ENCODE measurements around the gene ZNF213.
"Not testable (repeated sequence)": the region's sequence is repeated elsewhere in the genome, so short reads cannot be mapped to it uniquely, and the experiment has no call there.

The ZNF213 gene

DNA sequence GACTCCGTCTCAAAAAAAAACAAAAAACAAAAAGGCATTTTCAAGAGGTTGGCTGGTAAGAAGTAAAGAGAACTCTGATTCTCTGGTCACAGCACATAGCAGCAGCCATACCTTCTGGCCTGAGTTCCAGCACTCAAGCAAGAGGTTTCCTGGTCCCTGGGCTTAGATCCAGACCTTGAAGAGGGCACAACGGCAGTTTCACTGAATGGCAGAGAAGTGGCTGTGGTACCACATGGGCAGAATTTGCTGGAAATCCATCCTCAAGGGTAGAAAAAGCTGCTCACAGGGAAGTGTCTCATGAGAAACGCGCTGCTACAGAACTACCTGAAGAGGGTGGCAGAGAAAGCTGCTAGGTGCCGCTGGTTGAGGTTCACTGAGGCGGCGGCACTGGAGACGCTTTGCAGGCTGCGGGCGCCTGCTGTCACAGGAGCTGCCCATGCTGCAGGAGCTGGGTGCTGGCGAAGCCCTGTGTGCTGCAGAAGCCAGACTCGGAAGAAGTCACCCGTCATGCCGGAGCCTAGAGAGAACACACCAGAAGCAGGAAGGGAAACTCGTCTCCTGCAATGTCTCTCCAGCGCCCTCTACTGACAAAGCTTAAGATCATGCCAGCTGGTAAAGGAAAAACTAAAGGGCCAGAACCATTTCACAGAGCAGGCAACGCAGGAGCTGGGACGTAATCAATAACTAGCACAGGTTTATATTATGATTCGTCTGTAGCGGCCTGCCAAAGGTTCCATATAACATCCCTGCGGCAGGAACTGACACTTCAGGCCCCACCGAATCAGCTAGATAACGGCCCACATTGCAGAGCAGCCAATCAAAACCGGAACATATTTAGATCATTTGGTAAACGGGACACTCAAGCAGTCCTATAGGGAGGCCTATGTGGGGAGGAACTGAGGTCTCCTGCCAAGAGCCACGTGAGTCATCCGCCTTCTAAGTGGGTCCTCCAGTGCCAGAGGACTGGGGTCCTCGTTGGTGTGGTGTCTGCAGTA is 5.4 kb upstream of the ZNF213 start:
- peak; percentile 84 to 86 for DNase-seq

DNA sequence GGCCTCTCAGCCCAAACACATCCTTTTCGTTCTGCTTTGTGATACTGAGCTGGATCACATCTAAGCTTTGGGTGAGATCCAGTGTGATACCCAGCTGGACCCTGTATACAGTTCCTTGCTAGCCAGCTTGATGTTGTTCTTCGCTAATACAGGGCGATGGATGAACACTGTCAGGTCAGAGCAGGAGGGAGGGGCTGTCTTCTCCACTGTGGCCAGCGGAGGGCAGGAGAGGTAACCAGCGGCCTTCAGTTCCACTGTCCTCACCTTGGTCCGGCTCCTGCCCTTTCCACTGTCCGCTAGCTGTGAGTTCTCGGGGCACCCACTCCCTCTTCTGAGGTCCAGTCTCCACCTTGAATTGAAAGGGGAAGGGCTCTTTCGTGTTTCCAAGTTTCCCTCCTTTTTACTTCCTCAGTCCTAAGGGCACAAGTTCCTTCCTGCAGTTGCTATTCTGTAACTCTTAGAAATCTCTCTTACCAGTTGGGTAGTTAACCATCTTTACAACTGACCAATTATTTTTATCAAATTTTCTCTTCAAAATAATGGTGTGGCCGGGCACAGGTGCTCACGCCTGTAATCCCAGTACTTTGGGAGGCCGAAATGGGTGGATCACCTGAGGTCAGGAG is 3.0 kb upstream of the ZNF213 start:
- peak; percentile 20 to 25 for DNase-seq

DNA sequence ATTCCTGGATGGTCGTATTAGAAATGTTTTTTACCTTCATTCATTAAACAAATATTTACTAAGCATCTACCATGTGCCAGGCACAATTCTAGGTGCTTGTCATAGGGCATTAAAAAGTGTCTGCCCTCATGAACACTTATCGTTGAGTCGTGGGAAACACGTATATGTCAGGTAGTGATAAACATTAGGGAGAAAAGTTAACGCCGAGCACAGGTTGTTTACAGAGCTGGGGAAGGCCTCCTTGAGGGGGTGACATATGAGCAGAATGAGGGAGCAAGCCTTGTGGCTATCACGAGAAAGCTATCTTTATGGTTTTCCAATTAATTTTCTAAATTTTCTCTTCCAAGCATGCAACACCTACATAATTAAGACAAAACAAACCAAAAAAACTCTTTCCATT is 985 bp upstream of the ZNF213 start:
- DNase-seq: no peak

DNA sequence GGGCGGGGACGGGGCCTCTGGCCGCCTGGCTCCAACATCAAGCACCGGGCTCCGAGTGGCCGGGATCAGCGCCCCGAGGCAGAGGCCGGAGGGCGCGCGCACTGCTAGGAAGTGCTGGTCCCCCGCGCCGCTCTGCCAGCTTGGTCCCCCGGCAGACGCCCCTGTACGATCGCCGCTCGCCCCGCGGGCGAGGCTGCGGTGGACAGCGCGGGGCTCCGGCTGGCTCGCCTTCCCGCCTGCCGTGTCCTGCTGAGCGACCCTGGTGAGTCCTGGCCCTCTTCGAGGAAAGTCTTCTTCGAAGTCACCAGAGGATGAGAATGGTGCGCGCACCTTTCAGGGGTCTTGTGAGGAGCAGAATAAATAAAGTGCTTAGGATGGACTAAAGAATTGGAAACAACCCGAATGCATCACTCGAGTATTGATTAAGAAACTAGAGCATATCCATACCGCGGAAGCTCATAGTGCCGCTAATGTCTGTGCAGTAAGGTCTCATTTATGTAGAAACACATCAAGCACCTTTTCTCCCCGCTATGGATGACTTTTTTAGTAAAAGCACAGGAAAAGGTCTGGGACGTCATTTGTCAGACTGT is 392 bp downstream of the ZNF213 start:
- no peak for DNase-seq

DNA sequence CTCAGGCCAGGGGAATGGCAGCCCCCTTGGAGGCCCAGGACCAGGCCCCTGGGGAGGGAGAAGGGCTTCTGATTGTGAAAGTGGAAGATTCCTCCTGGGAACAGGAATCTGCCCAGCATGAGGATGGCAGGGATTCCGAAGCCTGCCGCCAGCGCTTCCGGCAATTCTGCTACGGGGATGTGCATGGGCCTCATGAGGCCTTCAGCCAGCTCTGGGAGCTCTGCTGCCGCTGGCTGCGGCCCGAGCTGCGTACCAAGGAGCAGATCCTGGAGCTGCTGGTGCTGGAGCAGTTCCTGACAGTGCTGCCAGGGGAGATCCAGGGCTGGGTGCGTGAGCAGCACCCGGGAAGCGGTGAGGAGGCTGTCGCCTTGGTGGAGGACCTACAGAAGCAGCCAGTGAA is 2.4 kb downstream of the ZNF213 start:
- DNase-seq: no peak

DNA sequence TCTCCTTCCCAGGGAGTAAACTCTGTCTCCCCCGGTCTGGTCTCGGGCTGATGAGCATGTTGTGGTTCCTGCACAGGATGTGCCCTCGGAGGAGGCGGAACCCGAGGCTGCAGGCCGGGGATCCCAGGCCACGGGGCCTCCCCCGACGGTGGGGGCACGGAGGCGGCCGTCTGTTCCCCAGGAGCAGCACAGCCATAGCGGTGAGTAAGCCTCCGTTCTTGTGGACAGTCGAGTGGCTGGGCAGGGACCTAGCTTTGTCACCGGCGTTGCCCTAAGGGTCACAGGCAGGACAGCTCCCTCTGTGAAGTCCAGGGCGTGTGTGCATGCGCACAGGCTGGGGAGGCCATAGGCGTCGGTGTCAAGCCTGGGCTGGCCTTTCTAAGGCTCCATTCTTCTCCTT is 3.5 kb downstream of the ZNF213 start:
- no peak for DNase-seq

DNA sequence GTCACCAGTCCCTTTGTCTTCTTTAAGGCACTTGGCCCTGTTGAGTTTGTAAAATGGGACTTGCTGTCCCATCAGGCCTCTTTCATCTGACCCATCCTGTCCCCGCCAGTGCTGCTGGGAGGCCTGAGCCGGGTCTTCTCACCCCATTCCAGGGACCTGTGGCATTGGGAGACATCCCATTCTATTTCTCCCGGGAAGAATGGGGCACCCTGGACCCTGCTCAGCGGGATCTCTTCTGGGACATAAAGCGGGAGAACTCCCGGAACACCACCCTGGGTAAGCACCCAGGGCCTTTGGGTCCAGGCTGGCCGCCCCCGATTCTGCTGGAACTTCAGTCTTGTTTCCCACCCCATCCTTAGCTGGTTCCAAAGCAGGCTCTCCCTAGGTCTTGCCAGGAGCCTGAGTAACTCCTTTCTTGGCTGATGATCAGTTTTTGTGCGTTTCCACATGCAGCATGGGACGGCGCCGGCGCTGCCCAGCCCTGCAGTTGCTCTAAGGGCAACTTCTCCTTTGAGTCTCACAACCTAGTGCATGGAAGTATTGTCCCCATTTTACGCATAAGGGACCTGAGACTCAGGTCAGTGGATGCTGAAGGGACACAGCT is 4.1 kb downstream of the ZNF213 start:
- DNase-seq: no peak

DNA sequence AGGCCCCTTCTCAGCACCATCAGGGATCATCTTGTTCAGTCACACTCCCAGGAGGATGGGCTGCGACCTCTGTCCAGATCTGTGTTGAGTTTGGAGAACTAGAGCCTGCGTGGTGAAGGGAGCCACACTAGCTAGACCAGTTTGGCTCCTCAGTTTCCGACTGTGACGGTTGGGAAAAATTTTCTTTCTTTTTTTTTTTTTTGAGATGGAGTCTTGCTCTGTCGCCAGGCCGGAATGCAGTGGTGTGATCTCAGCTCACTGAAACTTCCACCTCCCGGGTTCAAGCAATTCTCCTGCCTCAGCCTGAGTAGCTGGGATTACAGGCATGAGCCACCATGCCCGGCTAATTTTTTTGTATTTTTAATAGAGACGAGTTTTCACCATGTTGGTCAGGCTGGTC is 4.7 kb downstream of the ZNF213 start:
- not testable (repeated sequence) for DNase-seq

DNA sequence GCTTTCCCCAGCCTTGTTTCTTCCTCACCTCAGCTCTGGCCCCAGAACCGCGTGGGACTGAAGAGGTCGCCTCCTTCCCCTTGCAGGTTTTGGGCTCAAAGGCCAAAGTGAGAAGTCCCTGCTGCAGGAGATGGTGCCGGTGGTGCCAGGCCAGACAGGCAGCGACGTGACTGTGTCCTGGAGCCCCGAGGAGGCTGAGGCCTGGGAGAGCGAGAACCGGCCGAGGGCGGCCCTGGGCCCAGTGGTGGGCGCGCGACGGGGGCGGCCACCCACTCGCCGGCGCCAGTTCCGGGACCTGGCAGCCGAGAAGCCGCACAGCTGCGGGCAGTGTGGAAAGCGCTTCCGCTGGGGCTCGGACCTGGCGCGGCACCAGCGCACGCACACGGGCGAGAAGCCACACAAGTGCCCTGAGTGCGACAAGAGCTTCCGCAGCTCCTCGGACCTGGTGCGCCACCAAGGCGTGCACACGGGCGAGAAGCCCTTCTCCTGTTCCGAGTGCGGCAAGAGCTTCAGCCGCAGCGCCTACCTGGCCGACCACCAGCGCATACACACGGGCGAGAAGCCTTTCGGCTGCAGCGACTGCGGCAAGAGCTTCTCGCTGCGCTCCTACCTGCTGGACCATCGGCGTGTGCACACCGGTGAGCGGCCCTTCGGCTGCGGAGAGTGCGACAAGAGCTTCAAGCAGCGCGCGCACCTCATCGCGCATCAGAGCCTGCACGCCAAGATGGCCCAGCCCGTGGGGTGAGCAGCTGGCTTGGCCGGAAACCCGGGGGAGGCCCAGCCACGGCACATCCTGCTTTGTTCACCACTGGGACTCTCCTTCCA is 6.0 kb downstream of the ZNF213 start:
- no peak for DNase-seq

DNA sequence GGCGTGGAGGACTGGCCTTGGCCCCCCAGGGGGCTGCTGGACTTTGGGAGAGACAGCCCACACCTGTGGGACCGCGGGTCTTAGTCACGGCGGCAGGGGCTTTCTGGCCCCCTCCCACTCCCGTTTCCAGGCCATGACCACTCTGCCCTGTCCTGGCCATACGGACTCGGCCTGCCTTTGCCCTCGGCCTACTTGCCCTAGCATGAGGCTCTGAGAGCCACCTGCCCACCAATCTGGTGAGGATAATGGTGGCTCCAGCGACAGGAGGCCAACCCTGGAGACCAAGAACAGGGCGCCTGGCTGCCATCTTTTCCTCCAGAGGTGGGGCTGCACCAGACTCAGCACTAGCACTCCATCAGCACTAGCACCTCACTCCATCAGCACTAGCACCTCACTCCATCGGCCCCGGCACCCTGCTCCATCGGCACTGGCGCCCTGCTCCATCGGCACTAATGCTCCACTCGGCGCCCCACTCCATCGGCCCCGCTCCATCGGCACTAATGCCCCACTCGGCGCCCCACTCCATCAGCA is 7.0 kb downstream of the ZNF213 start:
- no peak for DNase-seq

DNA sequence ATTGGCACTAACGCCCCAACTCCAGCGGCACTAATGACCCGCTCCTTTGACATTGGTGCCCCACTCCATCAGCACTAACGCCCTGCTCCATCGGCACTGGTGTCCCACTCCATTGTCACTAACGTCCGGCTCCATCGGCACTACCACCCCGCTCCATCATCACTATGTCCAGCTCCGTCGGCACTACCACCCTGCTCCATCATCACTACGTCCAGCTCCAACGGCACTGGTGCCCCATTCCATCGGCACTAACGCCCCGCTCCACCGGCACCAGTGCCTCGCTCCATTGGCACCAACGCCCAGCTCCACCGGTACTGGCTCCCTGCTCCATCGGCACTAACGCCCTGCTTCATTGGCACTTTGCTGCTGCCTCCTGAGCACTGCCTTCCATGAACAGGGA is 7.5 kb downstream of the ZNF213 start:
- no peak for DNase-seq

DNA sequence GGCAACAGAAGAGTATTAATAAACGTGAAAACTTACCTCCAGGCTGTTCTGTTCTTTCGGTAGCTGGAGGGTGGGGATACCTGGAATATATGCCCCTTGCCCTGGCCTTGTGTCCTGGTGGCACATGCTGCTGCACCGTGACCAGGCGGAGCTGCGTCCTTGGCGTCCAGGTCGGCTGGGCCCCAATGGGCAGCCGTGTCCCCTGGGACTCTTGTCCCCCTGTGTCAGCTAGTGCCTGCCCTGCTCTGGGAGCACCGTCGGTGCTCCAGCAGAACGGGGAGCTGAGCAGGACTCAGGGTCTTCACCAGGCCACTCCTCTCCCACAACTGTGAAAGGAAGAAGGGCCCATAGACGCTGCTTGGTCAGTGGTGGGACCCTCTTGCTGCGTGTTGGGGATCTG is 7.9 kb downstream of the ZNF213 start:
- DNase-seq: no peak

DNA sequence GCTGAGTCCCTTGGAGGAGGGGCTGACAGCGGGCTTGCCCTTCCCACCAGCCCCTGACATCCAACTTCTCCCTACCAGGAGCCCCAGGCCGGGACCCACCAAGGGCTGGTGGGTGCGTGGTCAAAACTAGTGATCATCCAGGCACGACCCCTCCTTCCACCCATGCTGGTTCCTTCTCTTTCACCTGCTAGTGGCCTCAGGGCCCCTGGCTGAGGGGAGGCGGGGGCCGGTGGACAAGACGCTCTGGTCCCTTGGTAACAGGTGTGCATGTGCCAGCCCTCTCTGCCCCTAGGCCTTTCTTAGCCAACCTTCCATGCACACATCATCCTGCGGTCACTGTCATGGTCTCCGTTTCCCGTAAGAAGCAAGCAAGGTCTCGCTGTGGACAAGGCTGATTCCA is 8.4 kb downstream of the ZNF213 start:
- DNase-seq: no peak

DNA sequence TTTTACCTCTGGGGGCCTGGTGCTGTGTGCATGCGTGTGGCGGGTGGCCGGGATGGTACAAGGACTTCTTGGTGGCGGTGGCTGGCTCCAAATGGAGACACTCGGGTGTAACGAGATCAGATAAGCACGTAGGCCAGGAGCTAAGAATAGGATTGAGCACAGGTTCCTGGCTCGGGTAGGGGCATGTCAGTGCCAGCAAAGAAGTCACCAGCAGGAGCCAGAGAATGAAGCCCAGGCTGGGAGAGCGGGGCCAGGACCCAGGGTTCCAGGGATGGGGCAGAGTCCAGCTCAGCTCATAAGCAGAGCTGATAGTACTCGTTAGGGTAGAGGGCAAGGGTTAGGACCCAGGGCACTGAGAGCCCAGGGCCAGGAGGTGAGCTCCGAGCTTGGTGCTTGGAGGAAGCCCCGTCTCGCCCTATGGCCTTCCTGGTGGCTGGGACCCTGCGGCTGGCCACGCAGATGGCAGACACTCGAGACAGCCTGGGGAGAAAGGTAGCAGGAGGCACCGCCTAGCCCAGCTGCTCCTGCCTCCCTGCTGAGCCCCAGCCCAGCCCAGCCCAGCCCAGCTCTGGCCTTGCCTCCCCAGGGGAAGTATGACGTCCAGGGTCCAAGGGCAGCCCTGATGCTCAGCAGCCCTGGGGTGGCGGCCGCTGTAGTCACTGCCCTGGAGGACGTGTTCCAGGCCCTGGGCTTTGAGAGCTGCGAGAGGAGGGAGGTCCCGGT is 8.9 kb downstream of the ZNF213 start:
- no peak for DNase-seq

DNA sequence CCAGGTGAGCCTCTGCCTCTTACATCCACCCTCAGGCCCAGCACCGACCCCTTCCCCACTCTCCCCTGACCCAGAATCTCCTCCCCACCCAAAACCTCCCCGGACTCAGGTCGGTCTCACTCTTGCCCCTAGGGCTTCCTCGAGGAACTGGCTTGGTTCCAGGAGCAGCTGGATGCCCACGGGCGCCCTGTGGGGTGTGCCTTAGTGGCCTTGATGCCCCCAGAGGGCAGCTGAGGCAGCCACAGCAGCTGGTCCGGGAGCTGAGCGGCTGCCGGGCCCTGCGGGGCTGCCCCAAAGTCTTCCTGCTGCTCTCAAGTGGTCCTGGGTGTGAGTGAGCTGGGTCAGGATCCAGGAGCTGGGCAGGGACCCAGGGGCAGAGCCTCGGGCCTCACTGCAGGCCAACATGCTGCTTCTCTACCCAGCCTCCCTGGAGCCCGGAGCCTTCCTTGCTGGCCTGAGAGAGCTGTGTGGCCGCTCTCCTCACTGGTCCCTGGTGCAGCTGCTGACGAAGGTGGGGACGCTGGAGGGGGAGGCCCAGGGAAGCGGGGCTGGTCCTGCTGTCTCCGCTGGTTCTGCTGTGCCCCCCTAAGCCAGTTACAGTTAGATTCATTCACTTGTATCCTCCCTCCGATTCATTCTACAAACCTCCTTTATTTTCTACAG is 9.6 kb downstream of the ZNF213 start:
- no peak for DNase-seq

DNA sequence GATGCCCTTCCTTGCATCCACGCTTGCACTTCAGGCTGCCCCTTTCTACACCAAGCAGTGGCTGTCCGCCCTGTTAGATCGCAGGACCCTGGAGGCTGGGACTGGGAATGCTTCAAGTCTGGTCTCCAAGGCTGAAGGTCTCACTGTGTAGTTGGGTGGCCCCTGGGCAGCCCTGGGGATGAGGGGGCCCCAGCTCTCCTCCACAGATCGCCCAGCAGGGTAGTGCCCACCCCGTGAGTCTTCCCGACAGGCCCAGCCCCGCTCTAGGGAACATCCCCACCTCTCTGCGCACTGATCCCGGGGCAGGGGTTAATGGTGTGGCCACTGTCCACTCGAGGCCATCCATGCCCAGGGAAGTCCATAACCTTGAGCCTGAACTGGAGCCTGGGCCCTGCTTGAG is 10.3 kb downstream of the ZNF213 start:
- DNase-seq: no peak

DNA sequence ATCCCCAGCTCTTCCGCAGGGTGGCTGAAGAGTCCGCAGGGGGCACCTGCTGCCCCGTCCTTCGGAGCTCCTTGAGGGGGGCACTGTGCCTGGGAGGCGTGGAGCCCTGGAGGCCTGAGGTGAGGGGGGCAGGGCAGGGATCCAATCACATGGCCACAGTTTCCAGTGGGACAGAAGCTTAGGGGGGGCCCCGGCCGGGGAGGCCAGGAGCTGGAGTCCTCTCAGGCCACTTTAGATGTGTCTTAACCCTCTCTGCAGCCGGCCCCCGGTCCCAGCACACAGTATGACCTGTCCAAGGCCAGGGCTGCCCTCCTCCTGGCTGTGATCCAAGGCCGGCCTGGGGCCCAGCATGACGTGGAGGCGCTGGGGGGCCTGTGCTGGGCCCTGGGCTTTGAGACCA is 10.8 kb downstream of the ZNF213 start:
- no peak for DNase-seq

DNA sequence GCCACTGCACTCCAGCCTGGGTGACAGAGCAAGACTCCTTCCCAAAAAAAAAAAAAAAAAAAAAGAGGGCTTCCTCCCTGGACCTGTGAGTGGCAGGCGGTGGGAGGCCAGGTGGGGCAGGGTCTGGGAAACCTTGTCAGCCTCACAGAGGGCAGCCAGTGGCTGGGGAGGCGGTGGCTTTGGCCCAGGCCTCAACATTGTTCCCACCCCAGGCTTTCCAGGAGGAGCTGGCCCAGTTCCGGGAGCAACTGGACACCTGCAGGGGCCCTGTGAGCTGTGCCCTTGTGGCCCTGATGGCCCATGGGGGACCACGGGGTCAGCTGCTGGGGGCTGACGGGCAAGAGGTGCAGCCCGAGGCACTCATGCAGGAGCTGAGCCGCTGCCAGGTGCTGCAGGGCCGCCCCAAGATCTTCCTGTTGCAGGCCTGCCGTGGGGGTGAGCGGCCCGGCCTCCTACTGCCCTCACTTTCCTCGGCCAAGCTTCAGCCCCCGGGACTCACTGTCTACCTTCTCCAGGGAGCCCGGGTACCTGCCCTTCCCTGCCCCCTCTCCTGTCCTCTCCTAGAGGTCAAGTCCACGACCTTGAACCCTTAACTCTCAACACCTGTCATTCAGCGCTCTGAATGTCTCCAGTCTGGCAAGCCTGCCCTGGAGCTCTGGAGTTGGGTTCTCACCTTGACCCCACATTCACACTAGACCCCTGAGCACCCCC is 12.4 kb downstream of the ZNF213 start:
- no peak for DNase-seq

DNA sequence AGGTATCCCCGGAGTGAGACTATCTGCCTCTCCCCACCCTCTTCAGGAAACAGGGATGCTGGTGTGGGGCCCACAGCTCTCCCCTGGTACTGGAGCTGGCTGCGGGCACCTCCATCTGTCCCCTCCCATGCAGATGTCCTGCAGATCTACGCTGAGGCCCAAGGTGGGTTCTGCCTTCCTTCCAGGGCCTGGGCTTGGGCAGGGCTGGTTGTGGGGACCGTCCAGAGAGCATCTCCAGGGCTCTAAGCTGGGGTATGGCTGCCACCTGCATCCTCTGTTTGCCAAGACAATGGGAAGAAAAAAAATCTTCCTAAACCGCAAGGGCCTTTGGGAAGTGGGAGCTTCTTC is 12.9 kb downstream of the ZNF213 start:
- DNase-seq: no peak
